Natural killer cell (primary cell): ENCODE results near the gene AASDHPPT. TPM values are rescaled to one million over a fixed set of nuclear protein-coding genes. Genes with fewer than 3 reads are reported as not detected.

Source experiments
- ATAC-seq, 3 donors: fragments of 150-1000 bp in 2 of 3; fragments of 200-7000 bp in 1 of 3; cut with Tn5 transposase; 1 replicate in 1 of 3; 2 replicates in 2 of 3; pipeline ENCODE4 v1.10.0; 2021; ENCODE audit warnings: mild to moderate bottlenecking in 2 of 3, moderate library complexity in 2 of 3
- DNase-seq, 2 donors: peaks; one replicate each; pipeline versions ENCODE4 v3.0.0 to v3.0.0-alpha.2; 2013 to 2021; ENCODE audit warnings: mixed read lengths in 1 of 2
- H3K27ac ChIP-seq: one replicate; pipeline ENCODE4 v1.5.1; 2013; ENCODE audit warnings: mild to moderate bottlenecking, low read length
- H3K27me3 ChIP-seq: one replicate; pipeline ENCODE4 v1.6.1; 2013; ENCODE audit warnings: low read length; ENCODE audit not compliant: control insufficient read depth, insufficient read depth
- H3K36me3 ChIP-seq: one replicate; pipeline ENCODE4 v1.6.1; 2013; ENCODE audit warnings: low read length; ENCODE audit not compliant: control insufficient read depth, insufficient read depth
- H3K4me1 ChIP-seq: one replicate; pipeline ENCODE4 v1.6.1; 2013; ENCODE audit warnings: low read length; ENCODE audit not compliant: control insufficient read depth, insufficient read depth
- H3K4me3 ChIP-seq: one replicate; pipeline ENCODE4 v1.5.1; 2013; ENCODE audit warnings: low read length
- H3K9me3 ChIP-seq: one replicate; pipeline ENCODE4 v1.6.1; 2013; ENCODE audit warnings: low read length; ENCODE audit not compliant: control insufficient read depth, insufficient read depth
- H3K27ac Mint-ChIP-seq, 2 donors: one replicate each; pipeline ENCODE4 v1.8.0; 2022; ENCODE audit warnings: mild to moderate bottlenecking in 2 of 2, mixed read lengths in 2 of 2, moderate library complexity in 1 of 2
- H3K27me3 Mint-ChIP-seq, 2 donors: one replicate each; pipeline ENCODE4 v1.8.0; 2022; ENCODE audit warnings: low read depth in 2 of 2, mixed read lengths in 2 of 2
- H3K36me3 Mint-ChIP-seq: one replicate; pipeline ENCODE4 v1.8.0; 2022; ENCODE audit warnings: mixed read lengths
- H3K4me1 Mint-ChIP-seq, 2 donors: one replicate each; pipeline ENCODE4 v1.8.0; 2022; ENCODE audit warnings: mixed read lengths in 2 of 2
- H3K4me3 Mint-ChIP-seq: one replicate; pipeline ENCODE4 v1.8.0; 2022; ENCODE audit warnings: mild to moderate bottlenecking, moderate library complexity, mixed read lengths
- H3K9me3 Mint-ChIP-seq, 2 donors: one replicate each; pipeline ENCODE4 v1.8.0; 2022; ENCODE audit warnings: mixed read lengths in 2 of 2
- WGBS: methylation state at CpG from one replicate; pipeline ENCODE4 v1.1.7; 2013; ENCODE audit warnings: missing lambda C conversion rate; ENCODE audit not compliant: insufficient coverage; 5-methylcytosine and 5-hydroxymethylcytosine counted together
- intact Hi-C: fragments of 100-400 bp; cut with micrococcal nuclease; formaldehyde crosslinking; loops from one replicate; pipeline ENCODE4 v1.14.2; 2022
- total RNA-seq, 4 donors: library from RNA; stranded (reverse); fragments of 120-200 nt in 1 of 4; gene quantifications; one replicate each; pipeline versions ENCODE4 v1.2.3 to v1.2.4, GENCODE V29; 2013 to 2022
- TF ChIP-seq, protein P1 (sequence below): fragments of 200-600 bp; IDR thresholded peaks from one replicate; pipeline ENCODE4 v1.8.0; 2022; ENCODE audit warnings: antibody characterized with exemption

The AASDHPPT gene
- total RNA-seq, 3 donors from 2014 or later (not counting 1 experiment from before 2014, with no cell fraction given): 18.7 to 30.6 (median 23.9) TPM

DNA sequence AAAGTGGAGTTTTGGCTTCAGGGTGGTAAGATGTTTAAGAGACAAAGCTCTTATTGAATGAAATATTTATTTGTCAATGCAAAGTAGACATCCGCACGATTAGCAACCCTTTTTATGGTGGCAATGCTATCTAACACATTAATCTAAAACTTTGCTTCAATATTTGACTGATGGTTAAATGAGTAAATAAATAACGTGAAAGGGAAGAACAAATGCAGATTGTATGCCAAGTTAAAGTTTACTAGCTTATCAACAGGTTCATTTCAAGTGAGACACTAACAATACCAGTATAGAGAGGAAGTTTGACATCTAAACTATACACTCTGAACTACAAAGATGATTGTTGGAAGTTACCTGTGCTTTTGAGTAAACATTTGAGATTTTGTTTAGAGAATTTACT, 50.1 kb downstream of the AASDHPPT start:
- no peaks in the 10 kb centered on the region for H3K36me3 Mint-ChIP-seq

DNA sequence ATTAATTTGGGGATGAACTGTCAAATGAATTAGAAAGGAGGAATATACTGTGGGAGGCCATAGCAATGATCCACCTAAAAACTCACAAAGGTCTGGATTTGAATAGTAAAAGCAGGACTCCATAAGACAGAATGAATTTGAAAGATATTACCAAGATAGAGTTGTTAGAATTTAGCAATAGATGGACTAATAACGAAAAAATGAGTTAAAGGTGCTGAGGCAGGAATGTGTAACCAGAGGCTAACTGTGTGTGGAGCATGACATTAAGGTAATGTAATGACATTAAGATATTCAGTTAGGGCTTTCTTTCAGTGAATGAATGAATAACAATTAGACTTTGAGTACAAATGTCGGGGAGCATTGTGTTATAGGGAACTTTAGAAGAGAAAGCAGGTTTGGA, 51.3 kb downstream of the AASDHPPT start:
- no peaks in the 10 kb centered on the region for H3K4me1 ChIP-seq
- whole genome bisulfite sequencing: 77% methylated on average over 2 of the region's 2 CpGs
- H3K9me3 ChIP-seq: no peaks in the 10 kb centered on the region
- no peak overlapping the region for H3K4me3 Mint-ChIP-seq
- TF ChIP-seq, protein P1, sequence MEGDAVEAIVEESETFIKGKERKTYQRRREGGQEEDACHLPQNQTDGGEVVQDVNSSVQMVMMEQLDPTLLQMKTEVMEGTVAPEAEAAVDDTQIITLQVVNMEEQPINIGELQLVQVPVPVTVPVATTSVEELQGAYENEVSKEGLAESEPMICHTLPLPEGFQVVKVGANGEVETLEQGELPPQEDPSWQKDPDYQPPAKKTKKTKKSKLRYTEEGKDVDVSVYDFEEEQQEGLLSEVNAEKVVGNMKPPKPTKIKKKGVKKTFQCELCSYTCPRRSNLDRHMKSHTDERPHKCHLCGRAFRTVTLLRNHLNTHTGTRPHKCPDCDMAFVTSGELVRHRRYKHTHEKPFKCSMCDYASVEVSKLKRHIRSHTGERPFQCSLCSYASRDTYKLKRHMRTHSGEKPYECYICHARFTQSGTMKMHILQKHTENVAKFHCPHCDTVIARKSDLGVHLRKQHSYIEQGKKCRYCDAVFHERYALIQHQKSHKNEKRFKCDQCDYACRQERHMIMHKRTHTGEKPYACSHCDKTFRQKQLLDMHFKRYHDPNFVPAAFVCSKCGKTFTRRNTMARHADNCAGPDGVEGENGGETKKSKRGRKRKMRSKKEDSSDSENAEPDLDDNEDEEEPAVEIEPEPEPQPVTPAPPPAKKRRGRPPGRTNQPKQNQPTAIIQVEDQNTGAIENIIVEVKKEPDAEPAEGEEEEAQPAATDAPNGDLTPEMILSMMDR: no peak
- no peak for ATAC-seq
- H3K27me3 Mint-ChIP-seq: peaks cover 6 to 8% of the 10 kb centered on the region in 2 donors
- no peaks in the 10 kb centered on the region for H3K4me1 Mint-ChIP-seq
- intact Hi-C loops: no loop called here
- H3K36me3 Mint-ChIP-seq: no peaks in the 10 kb centered on the region
- no peak for DNase-seq
- H3K36me3 ChIP-seq: no peaks in the 10 kb centered on the region
- no peaks in the 10 kb centered on the region for H3K27me3 ChIP-seq
- no peak overlapping the region for H3K4me3 ChIP-seq
- H3K9me3 Mint-ChIP-seq: peaks cover 4 to 6% of the 10 kb centered on the region in 2 donors
- H3K27ac Mint-ChIP-seq: no peak overlapping the region
- H3K27ac ChIP-seq: no peak overlapping the region

More for the DNA sequence above, 50.1 kb downstream of the AASDHPPT start:
- Mint-ChIP-seq H3K9me3 (peaks cover 4 to 6% of the 10 kb centered on the region in 2 donors), H3K27ac (no peak overlapping the region), H3K4me3 (no peak overlapping the region), H3K27me3 (peaks cover 6 to 8% of the 10 kb centered on the region in 2 donors), H3K4me1 (no peaks in the 10 kb centered on the region)
- Histone ChIP-seq H3K36me3 (no peaks in the 10 kb centered on the region), H3K27me3 (no peaks in the 10 kb centered on the region), H3K27ac (no peak overlapping the region), H3K9me3 (no peaks in the 10 kb centered on the region), H3K4me3 (no peak overlapping the region), H3K4me1 (no peaks in the 10 kb centered on the region)
- intact Hi-C loops: no loop called here
- no peak for DNase-seq
- no peak for ATAC-seq
- TF ChIP-seq, protein P1: no peak
- WGBS: 90% methylated on average over 2 of the region's 3 CpGs

DNA sequence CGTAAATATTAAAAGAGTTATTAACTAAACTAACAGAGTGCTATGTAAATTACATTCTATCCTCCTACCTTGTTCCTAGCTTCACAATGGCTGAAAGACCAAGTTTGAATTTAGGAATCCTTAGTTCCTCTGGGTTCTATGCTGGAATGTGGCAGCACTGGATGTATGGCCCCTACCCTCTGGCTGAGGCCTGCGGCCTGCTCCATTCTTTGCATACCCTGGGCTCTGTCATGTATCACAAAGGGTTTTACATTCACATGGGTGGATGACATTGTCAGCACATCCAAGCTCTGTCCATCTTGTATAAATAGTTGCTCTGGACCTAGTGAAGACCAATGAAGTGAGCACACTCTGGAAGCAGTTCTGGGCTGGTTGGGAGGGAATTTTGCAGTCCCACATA, 54.5 kb downstream of the AASDHPPT start:
- Mint-ChIP-seq H3K9me3 (peaks cover 0 to 3% of the 10 kb centered on the region in 2 donors), H3K27ac (no peak overlapping the region), H3K36me3 (no peaks in the 10 kb centered on the region), H3K4me3 (no peak overlapping the region), H3K27me3 (peaks cover 5 to 8% of the 10 kb centered on the region in 2 donors), H3K4me1 (no peaks in the 10 kb centered on the region)
- no peaks in the 10 kb centered on the region for H3K36me3 ChIP-seq
- no peak overlapping the region for H3K4me3 ChIP-seq
- 100% methylated on average over 2 of the region's 2 CpGs for WGBS
- TF ChIP-seq, protein P1: no peak
- no peaks in the 10 kb centered on the region for H3K4me1 ChIP-seq
- intact Hi-C loops: no loop called here
- H3K27me3 ChIP-seq: no peaks in the 10 kb centered on the region
- H3K27ac ChIP-seq: no peak overlapping the region
- H3K9me3 ChIP-seq: no peaks in the 10 kb centered on the region
- DNase-seq: no peak
- ATAC-seq: no peak

DNA sequence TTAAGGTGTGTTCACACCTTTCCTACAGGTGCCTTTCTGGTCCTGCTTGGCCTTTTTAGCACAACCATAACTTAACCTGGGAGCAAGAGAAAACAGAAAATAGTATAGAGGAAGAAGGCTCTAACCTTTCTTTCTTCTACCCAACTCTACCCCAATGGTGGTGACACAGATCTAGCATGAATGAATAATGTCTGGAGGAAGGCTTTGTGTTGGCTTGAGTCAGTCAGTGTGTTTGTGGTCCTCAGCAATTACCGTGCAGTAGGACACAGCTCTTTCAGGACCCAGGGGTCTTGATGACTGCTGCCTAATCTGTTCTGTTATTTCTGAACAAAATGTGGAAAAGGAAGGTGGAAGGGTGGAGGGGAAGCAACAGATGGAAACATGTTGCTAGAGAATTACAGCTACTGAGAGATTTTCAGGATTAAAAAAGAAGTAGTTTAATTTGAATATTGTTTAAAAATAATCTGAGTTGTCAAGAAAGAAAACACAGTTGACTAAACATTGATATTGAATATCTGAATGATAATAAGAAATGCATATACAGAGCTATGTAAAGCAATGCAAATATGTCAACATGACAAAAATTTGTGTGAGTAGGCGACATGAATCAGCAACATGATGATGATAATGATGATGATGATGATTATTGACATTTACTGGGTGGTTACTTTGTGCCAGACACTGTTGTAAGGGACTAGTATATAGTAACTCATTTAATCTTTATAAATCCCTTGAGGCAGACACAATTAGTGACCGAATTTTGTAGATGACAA, 55.3 kb downstream of the AASDHPPT start:
- TF ChIP-seq, protein P1: no peak
- no peak overlapping the region for H3K27ac ChIP-seq
- no peaks in the 10 kb centered on the region for H3K36me3 ChIP-seq
- Mint-ChIP-seq H3K36me3 (no peaks in the 10 kb centered on the region), H3K27me3 (peaks cover 5 to 8% of the 10 kb centered on the region in 2 donors), H3K27ac (no peak overlapping the region), H3K4me1 (no peaks in the 10 kb centered on the region), H3K4me3 (no peak overlapping the region), H3K9me3 (peaks cover 0 to 4% of the 10 kb centered on the region in 2 donors)
- no peaks in the 10 kb centered on the region for H3K4me1 ChIP-seq
- DNase-seq (no peak), ATAC-seq (no peak)
- no peaks in the 10 kb centered on the region for H3K27me3 ChIP-seq
- no peak overlapping the region for H3K4me3 ChIP-seq
- intact Hi-C loops: no loop called here
- no peaks in the 10 kb centered on the region for H3K9me3 ChIP-seq
- WGBS: 79% methylated on average over 2 of the region's 3 CpGs
